Fibroblast of gingiva (primary cell): ENCODE results near the gene HOXC5.

Experiments used
- DNase-seq: peaks from one replicate; pipeline ENCODE4 v3.0.0-alpha.2; 2011; ENCODE audit warnings: low read depth

The HOXC5 gene

DNA sequence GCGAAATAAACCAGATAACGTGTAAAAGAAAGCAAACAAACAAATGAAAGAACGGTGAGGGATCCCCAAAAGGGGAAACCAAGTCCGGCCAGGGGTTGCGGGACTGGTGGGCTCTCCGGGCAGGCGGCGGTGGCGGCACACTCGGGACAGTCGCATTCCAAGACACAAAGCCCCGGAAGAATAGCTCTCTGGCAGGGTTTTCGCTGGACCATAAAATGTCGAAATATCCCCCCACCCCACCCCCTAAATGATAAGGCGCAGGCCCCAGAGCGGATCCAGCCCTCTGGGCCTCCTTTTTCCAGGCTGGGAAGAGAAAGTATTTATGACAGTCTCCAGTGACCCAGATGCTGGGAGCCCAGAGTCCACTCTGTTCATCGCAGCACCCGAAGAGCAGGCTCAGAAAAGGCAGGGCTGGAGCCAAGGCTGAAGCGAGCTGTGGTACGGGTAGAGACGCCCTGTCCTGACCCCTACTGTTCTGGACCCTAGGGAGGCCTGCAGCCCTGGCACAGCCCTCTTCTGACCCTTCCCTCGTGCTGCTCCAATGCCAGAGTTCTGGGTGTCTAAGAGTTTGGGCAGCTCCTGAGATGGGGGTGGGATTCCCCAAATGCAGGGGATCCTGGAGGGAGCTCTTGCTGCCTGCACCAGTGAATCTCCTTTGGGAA lies 26.2 kb upstream of the HOXC5 start:
- no peak for DNase-seq

DNA sequence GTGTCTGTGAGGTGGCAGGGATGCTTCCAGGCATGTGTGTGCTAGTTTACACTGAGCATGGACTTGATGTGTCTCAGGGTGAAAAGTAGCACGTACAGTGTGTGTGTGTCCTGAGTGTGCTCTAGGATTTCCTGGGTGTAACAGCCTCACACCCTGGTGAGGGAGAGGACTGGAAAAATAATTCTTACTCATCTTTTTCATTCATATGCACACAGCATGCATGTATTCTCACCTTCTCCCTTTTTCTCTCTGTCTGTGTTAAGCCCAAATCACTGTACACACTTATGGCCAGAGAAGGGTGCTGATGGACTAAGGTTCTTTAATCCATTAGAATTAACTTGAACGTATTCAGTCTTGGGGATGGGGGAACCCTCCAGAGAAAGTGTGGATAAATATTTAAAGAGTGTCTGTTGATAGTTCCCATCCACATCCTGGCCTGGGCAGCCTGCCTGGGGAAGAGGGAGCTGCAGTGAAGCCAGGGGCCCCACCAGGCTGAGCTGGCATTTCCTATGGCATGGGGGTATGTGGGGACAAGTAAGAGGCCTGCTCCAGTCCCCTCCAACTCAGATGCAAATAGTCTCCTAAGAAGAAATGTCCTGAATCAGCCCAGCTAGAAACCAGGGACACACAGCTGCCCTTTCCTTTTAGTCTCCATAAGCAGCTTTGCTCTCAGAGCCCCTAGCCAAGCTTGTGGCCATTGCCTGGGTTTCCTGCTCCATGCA lies 25.2 kb upstream of the HOXC5 start:
- no peak for DNase-seq

DNA sequence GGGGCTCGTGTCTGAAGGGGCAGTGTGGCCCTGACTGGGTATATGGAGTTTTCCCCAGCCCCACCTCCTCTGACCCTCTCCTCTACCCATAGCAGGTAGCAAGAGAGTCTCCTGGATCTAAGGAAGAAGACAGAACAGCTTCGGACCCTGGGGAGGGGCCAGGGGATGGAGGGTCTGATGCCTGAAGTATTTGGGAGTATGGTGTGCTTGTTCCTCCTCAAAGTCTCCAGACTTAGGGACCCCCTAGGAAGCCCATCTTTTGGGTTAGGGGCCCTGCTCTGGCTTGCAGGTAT lies 24.6 kb upstream of the HOXC5 start:
- no peak for DNase-seq

DNA sequence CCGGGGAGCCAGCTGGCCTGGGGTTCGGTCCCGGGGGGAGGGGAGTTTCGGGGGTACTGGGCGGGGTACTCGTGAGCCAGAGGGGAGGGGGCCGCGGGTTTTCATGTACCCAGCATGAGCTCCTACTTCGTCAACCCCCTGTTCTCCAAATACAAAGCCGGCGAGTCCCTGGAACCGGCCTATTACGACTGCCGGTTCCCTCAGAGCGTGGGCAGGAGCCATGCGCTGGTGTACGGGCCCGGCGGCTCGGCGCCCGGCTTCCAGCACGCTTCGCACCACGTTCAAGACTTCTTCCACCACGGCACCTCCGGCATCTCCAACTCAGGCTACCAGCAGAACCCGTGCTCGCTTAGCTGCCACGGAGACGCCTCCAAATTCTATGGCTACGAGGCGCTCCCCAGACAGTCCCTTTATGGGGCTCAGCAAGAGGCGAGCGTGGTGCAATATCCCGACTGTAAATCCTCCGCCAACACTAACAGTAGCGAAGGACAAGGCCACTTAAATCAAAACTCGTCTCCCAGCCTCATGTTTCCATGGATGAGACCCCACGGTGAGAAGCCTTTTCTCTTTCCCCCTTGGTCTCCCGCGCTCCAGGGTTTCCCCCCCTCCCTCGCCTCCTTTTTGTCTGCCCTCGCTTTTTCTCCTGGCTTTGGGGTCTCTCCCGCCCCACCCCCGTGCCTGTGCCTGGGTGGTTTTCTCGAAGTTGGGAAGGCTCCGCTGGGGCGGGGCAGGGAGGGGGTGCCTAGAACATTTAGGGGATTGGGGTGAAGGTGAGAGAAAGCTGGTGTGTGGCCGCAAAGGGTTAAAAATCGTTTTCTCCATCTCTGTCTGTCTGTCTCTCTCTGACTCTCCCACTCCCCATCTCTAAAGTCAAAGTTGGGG lies 23.4 kb upstream of the HOXC5 start:
- no peak for DNase-seq

DNA sequence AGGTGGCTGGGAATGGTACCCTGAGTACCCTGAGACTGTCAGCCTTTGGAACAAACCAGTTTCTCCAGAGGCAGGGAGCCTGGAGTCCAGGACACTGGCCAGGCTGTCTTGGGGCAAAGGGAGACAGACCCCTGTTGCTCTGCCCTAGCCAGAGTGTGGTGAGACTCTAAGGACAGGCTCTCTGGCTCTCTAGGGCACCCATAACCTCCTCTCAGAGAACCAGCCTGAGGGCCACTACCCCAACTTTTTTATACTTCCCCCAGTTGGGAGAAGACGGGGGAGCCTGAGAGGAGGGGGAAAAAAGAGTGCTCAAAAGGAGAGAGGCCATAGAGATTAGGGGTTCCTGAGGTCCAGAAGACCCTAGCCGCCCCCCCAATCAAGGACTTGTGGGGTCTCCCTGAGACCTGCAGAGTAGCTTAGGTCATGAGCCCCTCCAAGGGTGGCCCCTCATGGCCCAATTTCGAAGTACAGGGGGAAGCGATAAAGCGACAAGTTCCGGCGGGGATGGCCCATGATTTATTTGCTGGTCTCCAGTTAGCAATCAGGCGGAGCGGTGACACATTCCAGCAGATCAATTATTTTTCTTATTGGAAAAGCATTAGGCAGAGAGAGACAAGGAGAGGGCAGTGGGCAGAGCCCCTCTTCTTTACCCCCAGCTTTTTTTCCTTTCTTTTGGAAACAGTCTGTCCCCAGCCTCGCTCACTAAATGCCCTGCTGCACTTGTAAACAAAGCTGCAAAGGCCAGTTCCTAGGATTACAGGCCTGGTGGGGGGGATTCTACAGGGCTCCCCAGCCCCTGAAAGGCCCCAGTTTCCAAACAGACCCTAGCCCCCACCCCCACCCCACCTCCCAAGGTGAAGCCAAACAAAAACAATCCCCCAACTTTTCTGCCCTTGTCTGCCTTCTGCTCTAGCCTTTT lies 22.5 kb upstream of the HOXC5 start:
- no peak for DNase-seq

DNA sequence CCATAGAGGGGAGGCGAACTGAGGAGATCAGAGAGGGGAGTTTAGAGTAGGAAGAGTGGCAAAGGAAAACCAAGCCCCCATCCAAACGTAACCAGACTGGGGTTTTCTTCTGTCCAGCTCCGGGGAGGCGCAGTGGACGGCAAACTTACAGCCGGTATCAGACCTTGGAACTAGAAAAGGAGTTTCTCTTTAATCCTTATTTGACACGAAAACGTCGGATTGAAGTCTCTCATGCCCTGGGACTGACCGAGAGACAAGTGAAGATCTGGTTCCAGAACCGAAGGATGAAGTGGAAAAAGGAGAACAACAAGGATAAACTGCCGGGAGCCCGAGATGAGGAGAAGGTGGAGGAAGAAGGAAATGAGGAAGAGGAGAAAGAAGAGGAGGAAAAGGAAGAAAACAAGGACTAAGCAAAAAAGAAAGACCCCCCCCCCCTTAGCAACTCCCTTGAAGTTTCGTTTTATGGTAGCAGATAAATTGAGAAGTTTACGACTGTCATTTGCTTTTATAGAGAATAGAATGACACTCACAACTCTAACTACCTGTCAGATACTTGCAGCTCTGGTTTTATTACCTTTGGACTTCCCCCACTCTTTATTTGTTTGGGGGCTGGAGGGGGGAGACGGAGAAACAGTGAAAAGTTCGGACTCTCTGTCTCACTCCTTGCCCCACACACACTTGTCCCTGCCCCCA lies 21.7 kb upstream of the HOXC5 start:
- DNase-seq: no peak

DNA sequence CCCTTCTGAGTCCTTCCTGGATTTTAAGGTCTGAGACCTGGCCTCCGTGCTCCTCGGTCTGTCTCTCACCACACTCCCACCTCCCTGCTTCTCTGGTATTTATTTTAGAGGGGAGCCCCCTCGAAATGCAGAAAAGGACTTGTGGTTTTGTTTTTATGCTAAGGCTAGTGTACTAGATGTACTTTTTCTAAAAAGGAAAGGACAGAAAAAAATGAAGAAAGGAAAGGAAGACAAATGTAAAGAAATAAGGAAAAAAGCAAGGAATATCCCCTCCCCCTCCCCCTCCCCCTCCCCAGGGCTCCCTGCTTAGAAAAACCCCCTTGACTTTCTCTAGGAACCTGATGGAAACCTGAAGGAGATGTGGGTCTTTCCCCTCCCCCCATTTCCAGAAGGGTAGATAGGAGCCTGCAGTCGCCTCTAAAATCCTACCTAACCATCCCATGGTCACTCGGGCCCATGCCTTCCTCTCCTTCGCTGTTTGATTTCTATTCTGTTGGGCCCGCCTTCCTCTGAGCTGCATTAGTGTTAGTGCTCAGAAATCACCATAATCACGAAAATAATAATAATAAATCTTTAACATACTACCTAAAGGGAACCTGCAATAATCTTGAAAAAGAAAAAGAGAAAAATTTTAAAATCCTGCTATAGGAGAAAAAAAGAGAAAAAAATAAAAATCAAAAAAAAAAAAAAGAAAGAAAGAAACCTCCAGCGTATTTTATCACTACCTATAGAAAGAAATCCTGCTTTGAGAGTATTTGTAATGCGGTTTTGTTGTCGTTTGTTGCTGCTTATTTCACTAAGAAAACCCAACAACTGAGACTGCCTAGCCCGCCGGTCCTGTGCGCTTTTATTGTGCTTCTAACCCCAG lies 21.0 kb upstream of the HOXC5 start:
- no peak for DNase-seq

DNA sequence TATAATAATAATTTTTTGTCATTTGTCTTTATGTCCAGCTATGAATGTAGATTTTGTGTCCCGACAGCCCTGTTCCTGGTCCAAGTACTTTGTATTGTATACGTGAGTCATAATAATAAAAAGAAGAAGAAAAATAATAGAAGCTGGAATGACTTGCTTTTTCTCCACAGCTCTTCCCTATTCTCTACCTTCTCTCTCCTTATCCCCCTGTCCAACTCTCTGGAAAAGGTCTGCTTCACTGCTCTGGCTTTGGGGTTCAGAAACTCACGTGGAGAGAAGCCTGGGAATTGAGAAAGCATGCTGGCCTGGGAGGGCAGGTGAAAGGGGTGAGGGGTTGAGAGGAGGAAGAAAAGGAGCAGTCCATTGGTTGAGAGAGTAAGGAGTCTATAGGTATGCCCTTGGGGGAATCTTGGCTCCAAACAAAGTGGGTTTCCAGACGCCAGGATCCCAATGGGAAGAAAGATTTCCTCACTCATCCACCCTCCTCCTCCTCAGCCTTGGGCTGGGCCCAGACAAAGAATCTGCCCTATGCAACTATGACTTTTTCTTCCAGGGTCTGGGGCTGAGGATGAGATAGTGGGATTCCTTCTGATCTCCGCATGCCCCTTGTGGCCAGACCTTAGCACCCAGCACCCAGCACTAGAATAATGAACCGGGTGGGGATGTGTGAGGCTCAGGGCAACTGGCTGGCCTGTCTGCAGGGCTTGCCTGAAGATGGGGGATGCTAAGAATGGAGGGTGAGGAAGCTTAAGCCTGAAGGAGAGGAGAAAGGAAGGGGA lies 20.0 kb upstream of the HOXC5 start:
- DNase-seq: no peak

DNA sequence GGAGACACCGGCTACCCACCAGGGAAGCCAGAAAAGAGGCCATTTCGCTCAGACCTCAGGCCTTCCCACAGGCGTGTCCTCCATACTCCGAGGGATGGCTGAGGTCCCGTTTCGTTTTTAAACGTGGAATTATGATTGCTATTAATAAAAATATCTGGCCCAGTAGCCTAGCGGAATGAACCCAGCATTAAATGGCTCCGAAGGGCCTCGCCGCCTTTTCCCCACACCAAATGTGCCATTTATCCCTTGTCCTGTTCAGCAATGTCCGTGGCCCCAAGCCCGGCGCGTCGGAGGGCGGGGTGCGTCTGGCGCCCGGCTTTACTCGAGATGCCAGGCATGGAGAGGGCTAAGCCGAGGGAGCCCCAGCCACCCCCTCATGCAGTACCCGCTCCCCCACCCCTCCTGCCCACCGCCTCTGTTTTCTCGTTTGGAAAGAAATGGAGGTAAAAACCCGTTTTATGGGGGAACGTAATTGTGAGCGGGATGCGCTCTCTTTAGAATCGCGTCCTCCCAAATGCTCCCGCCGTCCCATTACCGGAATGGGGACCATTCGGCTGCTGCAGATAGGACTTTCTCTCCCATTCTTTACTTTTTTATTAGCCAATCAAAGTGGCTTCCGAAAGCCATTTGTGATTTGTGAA lies 18.4 kb upstream of the HOXC5 start:
- DNase-seq: no peak

DNA sequence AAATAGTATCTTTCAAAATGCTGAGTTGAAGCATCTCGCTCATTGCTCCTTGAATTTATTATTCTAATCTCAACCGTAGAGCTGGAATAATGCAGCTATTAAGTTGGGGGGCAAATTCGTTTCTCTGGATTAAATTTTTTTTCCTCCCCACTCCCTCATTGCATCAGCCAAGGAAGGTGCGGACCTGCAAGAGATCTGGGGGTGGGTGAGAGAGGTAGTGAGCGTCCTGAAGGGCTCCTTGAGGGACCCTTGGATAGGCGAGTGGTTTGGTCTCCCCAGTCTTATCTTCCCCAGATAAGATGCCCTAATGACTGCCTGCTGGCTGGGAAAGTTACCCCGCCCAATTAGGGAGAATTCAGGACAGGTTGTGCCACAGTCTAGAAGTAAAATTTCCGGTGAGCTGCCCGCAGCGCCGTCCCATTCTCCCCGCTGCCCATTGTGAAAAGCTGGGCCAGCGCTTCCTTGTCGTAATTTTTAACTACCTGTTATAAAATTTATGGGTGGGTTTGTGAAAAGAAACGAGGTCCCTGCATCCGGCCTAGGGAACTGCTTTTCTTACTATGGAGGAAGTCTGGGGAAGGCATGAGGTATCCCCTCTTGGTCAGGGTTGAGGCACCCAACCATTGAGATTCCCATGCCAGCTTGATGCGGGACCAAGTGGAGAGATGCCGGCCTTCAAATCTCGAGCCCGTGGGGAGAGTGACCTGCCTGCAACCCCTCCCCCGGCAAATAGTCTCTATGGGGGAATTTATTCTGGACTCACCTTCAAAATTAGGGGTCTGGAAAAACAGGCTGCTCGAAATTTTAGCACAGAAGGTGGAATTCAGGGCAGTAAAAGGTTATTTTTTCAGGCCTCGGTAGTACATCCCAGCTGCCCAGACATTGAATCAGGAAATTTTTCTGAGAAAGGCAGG lies 17.6 kb upstream of the HOXC5 start:
- DNase-seq: no peak

DNA sequence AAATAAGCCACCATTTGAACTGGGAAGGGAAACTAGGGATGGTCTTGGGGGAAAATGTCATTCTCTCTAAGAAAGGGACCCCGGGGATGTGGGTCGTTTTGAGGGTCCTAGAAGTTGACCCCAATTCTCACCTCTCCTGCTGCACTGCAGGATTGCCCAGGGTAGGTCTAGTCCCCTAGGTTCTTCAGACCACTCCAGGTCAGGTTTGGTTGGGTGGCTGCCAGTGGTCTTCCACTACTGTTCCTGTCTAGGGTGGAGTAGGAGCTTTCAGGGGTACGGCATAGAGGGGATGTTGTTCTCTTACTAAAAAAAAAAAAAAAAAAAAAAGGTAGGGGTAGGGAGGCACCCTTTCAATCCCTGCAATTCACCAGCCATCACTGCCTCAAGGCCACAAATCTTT lies 16.8 kb upstream of the HOXC5 start:
- no peak for DNase-seq

DNA sequence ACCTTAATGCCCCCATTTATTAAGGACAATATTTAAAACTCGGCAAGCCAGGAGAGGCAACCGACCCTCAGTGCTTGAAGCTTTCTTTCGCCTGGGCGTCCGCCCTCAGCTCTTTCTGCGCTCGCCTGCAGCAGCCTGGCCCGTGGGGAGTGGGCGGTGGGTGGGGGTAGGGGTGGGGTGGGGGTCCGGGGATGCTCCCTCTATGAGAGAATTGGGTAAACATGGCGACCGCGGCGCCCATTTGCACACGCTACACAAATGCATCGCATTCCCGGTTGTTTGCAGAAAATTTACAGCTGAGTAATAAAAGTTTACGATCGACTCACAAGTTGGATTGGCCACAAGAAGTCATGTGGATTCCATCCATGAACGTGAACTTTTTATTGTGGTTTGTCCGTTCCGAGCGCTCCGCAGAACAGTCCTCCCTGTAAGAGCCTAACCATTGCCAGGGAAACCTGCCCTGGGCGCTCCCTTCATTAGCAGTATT lies 16.3 kb upstream of the HOXC5 start:
- DNase-seq: no peak

DNA sequence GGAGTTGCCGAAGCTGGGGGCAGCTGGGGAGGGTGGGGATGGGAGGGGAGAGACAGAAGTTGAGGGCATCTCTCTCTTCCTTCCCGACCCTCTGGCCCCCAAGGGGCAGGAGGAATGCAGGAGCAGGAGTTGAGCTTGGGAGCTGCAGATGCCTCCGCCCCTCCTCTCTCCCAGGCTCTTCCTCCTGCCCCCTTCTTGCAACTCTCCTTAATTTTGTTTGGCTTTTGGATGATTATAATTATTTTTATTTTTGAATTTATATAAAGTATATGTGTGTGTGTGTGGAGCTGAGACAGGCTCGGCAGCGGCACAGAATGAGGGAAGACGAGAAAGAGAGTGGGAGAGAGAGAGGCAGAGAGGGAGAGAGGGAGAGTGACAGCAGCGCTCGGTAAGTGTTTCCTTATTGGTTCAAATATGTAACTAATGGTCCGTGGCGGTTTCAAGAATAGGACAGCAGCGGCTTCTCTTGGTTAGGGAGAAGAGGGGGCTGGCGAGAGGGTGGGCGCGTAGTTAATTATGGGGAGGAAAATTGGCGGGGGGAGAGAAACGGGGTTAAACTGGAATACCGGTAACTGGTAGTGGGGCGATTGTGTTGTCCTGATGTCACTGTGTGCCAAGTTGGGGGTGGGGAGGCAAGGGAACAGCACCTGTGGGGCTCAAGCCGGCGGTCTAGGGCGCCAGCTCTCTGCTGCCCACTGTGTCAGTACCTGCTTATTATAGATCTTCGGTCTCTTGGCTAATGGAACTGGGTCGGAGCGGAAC lies 15.6 kb upstream of the HOXC5 start:
- no peak for DNase-seq

DNA sequence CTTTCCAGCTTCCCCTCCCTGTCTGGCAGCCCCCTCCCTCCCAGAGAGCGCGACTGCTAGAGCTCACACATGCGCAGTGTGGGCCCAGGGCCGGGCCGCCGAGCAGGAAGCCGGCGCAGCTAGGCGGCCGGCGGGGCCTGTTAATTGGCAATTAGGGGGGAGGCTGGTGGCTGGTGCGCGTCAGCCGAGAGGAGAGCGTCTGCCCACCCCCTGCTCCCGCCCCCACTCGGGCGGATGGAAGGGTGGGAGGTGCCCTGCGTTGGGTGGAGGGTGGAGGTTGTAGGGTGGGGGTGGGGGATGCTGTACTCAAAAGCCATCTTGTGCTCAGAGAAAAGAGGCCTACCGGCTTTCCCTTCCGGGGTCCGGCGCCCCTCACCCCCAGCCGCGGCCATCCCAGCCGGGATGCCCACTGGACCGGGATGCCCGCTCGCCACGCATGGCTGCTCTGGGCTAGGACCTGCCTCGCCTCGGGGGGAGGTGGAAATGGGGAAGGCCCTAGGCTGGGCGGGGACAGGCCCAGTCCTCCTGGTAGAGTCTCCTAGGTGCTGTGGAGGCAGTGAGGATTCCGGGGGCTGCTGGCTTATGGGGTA lies 14.9 kb upstream of the HOXC5 start:
- DNase-seq: peak; percentile 6

DNA sequence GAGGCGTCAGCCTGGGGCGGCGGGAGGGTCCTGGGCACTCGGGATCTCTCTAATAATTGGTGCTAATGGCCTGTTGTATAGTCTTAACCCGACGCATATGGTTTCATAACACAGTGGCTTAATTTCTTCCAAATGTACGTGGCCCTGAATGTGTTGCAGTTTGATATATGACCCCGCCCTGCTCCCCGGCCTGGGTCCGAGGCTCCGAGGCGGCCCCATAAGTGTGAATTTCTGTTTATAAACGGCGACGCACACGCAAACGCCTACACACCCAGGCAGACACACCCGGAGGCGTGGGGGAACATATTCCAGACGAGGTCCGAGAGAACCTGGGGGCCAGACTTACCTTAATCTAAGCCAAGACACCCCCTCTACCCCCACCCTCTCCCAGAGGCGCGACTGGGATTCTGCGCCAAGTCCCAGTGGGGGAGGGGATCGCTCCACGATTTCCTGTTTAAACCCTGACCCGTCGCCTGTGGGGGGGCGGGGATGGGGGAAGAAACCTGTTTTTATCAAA lies 14.3 kb upstream of the HOXC5 start:
- no peak for DNase-seq

DNA sequence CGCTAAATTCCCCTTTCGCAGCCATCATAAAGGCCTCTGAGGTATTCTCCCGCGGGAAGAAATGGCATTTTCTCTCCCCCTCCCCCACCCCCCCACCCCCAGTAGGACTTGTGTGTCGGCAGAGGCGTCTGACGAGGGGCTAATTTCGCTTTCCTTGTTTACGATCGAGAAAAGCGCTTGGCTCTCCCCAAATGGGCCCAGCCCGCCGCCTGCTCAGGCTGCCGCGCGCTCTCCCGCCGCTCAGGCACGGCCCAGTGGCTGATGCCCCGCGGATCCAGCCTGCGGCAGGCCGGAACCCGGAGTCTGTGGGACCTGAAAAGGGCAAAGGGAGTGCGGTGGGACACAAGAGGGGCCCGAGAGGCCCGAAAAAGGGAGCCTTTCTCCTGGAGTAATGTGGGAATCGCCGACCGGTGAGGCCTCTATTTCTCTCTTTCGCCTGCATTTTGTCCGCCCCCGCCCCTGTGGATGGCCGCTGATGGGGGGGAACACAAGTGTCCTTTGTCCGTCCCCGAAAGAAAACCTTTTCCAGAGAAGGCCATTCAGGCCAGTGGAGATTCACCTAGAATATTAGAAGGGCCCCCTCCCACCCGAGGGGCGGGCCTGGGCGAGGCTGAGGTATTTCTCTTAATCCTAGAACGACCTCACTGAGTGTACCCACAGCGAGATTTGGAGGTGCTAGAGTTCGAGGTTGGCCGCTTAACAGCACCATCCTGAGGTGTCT lies 13.6 kb upstream of the HOXC5 start:
- no peak for DNase-seq
